HG03571 (cell line): ENCODE results near the gene CBX7.

Source experiments
- ATAC-seq: cut with Tn5 transposase; IDR thresholded peaks from one replicate; pipeline ENCODE4 v1.9.1; 2021; ENCODE audit not compliant: unreplicated experiment

The CBX7 gene

DNA sequence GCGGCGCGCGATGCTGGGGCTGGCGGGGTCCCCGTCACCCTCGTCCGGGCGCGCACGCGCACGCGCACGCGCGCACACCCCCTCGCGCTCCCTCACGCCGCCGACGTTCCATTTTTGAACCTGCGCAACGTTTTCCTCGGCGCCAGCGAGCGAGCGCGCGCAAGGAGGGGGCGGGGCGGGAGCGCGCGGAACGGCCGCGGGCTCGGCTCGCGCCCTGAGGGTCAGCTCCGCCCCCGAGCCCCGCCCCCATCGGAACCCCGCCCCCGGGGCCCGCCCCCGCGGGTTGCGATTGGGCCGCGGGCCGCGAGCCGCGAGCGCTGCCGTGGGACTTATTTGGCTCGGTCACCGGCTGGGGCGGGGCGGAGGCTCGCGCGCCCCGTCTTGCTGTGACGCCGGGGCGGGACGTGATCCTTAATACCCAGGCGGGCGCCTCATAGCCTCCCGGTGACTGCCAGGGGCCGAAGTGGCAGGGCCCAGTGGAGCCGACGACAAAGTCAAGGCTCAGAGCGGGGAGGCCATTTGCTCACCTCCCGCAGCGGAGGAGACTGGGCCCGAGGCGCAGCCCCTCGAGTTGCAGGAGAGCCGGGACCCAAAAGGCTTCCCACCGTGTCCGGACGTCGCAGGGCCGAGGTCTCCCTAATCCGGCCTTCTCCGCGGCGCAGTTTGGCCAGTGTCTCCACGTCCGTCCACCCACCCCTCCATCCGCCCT, at the start of gene CBX7:
Gene CBX7 (minus strand): TSS at position 170 of the 709 bp plus-strand sequence. CDS start 236 bp downstream, outside the sequence.
- ATAC-seq: peak; percentile 66

DNA sequence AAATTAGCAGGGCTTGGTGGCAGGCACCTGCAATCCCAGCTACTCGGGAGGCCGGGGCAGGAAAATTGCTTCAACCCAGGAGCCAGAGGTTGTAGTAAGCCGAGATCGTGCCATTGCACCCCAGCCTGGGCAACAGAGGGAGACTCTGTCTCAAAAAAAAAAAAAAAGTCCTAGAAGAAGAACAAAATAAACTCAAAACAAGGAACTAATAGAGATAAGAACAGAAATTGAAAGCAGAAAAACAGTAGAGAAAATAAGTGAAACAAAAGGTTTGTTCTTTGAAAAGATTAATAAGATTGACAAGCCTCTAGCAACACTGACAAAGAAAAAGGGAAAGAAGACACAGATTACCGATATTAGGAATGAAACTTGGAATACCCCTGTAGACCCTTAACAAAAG, 45.1 kb upstream of the CBX7 start:
- ATAC-seq: no peak

DNA sequence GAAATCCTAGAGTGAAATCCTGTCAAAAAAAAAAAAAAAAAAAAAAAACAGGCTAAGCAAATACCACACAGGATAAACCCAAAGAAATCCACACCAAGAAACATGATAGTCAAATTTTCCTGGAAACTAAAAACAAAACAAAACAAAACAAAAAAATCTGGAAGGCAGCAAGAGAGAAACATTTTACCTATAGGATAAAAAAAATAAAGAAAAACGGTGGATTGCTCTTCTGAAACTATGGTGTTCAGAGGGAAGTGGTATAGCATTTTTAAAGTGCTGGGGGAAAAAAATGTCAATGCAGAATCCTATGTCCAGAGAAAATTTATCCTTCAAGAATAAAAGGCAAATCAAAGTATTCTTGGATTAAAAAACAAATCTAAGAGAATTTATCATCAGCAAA, 41.6 kb upstream of the CBX7 start:
- ATAC-seq: no peak

DNA sequence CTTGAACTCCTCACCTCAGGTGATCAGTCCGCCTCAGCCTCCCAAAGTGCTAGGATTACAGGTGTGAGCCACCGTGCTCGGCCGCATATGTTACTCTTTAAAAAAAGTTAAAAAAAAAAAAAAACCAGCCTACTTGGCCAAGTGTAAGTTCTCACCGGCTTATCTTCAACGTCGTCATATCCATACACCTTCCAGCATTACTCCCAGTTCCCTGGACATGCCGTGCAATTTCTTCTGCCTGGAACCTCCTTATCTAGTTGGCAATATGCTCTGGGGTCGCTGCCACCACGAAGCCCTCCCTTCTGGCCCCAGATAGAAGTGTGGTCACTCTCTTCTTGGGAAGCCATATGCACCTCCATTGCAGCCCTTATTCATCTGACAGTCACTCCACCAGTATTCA, 36.3 kb upstream of the CBX7 start:
- no peak for ATAC-seq

DNA sequence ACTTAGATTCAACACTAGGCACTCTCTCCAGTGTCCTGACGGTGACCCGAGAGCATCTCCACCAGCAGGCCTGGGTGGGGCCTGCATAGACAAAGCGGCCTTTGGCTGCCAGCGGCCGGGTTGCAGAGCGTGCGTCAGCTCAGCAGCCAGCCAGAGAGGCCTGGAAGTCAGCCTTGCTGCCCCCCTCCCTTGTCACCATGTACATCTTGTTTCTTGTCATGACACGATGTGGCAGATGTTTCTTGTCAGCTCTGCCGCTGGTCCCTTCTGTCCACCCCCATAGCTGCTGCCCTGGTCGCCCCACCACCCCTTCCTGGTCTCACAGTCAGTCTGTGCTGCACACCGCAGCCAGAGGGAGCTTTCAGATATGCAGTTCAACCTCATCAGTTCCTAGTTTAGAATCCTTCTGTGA, 33.1 kb upstream of the CBX7 start:
- no peak for ATAC-seq

DNA sequence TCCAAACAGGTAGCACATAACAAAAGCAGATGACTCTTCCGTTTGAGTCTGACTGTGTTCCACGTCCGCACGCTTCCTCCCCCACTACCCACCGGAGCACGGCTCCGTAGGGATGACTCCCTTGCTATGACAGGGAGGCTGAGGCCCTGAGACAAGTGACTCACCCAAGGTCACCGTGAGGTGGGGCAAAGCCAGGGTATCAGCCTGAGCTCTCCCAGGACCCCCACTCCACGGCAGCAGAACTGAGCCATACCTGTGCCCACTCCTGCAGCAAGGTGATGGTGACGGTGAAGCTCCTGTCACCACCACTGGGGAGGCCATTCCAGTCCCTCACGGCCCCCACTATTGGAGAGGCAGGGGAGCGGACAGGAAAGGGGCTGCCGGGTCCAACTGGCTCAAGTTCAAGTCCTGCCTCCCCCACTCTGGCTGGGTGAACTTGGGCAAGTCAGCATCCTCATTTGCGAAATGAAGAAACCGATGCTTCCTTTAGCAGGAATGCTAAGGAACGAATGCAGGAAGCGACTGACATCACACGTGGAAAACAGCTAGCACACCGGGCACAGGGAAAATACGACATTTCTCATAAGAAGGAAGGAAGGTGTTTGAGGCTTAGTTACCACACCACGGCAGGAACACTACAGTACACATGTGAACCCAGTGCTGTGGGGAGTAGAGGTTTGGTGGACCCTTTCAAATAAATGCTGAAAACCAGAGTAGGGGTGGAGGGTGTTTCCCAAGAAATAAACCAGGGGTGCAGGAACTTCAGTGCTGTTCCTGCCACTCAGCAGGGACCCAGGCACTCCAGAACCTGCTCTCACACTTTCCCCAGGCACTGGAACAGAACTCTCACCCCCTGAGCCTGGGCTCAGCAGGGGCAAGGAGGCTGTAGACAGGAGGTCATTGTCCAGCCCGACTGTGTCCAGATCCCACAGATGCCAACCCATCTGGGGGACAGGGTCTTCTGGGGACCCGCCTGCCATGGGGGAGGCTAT, 32.4 kb upstream of the CBX7 start:
- ATAC-seq: no peak

DNA sequence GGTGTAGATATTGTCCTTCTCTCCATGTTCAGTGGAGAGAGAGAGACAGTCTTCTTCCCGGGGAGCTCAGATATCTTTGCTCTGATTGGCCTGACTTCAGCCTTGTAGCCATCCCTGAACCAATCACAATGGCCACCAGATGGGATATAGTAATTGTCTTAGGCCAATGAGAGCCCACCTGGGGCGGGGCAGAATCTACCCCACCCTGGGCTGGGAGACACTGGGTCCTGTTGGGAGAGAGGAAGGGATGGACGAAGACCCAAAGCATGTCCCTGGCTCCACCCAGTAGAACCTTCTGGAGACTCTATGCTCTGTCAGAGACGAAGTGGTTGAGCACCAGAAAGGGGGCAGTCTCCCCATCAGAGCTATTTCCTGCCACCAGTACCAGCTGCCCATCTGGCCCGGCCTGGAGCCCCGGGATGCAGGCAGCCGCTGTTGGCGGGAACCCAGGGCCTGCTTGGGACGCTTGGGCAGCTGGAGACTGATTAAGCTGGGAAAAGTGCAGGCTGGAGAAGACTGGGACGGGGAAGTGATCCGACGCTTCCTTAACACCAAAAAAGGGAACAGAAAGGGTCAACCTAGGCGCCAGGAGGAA, 31.6 kb upstream of the CBX7 start:
- ATAC-seq: no peak

DNA sequence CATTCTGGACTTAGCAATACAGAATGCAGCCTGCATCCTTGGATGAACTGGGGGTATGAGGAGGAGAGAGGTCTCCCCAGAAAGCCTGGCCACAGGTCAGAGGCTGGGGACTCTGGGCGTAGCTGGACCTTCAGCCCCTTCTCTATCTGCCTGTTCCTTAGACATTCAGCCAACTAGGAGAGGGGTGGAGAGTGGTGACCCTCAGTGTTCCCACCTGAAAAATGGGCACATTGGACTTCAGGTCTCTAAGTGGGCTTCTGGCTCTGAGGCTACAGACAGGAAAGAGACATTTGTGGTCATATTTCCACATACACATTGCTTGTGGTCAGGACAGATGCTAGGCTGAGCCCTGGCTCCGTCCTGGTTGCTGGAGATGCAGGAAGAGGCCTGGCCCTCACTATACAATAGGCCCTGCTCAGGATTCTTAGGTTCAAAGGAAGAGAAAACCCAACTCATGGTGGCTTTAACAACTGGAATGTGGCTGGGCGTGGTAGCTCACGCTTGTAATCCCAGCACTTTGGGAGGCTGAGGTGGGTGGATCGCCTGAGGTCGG, 30.1 kb upstream of the CBX7 start:
- no peak for ATAC-seq

DNA sequence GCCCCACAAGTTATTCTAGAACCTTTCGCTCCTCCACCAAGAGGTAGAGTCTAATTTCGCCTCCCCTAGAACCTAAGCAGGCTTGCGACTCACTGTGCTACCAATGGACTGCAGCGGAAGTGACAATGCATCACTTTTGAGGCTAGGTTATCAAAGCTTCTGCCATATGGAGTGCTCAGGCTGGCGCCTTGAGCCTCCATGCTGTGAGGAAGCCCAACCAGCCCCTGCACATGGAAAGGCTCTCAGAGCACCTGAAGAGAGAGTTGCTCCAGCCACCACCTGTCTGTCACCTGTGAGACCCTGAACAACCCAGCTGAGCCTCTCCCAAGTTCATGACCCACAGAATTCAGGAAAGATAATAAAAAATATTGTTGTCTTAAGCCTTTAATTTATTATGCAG, 29.3 kb upstream of the CBX7 start:
- ATAC-seq: no peak

DNA sequence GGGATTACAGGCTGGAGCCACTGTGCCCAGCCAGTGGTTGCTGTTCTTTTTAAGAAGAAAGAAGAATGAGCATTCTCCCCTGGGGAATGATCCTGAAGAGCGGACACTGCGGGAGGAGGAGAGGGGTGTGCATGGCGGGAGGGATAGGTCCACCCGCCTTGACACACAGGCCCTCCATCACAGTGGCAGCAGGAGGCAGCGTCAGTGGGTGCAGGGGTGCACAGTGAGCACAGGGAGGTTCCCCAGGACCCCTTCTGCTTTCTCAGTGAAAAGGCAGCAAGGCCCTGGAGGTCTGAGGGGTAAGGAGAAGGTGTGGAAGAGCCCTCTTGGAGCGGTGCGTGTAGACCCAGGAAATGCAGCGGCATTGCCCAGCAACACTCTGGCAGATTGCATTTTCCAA, 28.9 kb upstream of the CBX7 start:
- no peak for ATAC-seq

DNA sequence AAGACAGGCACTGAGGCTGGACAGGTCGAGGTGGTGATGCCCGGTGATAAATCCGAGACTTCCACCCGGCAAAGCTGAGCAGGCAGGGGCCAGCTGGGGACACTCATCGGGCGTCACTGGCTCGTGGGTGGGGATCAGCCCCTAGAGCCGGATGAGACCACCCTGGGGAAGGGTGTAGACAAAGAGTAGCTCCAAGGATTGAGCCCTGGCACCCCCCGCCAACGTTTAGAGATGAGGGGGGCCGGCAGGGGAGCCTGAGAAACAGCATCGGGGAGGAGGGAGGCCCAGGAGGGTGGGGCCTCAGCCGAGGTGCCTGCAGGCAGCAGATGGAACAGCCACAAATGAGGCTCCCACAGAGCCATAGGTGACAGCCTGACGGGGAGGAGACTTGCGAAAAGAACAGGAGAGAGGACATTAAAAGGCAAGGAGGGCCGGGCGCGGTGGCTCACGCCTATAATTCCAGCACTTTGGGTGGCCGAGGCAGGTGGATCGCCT, 27.4 kb upstream of the CBX7 start:
- ATAC-seq: no peak

DNA sequence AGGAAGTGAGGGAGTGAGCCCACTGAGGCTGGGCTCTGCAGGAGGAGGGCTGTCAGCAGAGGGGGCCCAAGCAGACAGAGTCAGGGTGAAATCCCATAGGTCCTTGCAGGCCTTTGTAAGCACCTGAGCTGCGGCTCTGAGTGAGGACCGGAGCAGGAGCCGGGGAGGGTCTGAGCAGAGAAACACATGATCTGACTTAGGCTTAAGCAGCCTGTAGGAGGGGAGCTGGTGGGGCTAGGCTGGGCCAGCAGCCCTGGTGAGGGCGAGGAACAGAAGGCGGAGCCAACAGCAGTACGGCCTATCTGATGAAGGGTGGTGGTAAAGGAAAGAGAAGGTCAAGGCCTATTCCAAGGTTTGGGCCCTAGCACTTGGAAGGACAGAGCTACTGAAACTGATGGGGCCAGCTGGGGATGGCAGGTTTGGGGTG, 26.9 kb upstream of the CBX7 start:
- ATAC-seq: no peak

DNA sequence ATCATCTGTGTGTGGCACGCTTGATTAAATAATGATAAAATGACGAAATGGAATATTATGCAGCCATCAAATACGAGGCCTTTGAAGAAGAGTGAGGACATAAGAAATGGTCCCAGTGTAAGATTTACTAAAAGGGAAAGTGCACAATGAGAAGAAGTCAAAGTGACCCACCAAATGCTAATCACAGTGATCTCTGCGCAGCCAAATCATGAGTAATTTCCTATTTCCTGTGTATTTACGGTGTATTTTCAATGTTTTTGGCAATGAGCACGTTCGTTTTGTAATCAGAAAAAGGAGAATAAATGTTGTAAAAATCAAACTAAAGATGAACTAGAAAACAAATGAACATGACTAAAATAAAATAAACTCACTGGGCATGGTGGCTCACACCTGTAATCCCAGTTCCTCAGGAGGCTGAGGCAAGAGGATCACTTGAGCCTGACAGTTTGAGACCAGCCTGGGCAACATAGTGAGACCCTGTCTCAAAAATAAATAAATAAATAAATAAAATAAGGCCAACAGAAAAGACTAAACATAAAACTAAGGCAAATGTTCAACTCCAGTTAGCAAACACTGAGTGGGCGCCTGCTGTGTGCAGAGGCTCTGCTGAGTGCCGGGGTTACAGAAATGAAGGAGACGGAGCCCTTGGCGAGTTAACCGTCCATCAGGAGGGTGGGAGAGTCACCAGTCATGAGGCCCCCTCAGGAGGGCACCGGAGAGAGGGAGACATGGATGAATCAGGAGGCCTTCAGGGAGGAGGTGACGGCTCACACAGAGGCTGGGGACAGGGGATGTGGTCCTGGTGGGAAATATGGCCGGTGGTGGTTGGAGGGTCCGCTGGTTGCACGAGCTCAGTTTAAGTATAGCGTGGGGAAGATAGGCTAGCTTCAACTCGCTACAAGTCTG, 26.0 kb upstream of the CBX7 start:
- ATAC-seq: no peak

DNA sequence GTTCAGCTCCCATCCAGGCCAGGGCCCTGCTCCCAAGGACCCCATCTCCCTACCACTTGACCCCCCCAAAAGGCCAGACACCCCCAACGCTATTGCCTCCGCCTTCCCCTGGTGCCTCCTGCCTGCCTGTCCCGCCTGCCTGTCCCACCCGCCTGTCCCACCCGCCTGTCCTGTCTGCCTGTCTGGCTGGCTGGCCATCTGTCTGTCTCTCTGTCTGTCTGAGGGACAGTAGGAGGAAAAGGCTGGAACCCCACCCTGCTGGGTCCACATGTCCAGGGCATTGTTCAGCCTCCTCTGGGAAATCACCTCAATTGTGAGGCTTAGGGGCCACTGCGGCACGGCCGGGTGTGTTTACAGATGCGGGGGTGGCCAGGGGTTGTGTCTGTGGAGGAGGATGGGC, 25.3 kb upstream of the CBX7 start:
- ATAC-seq: no peak

DNA sequence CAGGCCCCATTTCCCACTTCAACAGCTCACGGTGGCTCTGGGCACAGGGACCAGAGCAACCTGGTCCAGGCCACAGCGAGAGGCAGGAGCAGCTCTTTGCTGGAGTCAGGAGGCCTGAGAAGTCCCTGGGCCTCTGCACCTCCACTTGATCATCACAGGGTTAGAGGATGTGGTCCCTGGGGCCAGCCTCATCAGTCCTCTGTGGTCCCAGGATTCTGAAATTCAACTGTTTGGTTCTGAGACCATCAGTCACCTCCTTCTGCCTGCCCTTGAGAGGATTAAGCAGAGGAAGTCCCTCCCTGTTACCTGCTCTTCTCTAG, 24.9 kb upstream of the CBX7 start:
- ATAC-seq: no peak

DNA sequence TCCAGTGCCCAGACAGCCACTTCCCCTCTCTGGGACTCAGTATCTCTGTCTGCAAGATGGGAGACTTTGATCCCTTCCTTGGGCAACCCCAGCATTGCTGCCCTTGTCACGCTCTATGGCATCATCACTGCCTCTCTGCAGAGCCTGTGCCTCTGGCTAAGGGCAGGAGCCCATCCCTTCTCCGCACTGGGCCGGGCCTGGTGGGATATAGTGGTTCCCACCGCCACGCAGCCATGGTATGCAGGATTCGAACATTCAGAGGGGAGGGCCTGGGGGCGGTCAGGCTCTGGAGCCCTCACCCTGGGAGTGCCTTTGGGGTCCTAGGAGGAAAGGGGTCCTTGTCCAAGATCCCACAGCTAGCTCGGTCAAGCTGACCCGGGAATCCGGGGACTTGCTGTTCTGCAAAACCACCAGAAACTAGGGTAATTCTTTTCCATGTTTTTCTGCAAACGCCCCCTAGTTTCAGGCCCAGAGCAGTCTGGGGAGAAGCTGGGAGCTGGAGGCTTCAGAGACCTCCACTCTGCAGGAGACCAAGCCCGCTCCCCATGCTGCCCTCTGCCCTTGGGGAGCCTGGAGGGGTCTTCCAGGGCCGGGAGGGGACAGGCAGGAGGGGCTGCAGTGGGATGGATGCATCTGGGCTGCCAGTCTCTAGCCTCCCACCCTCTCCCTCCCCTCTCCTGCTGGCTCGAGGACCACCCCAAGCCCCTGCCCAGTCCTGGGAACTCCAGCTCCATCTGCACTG, 24.4 kb upstream of the CBX7 start:
- no peak for ATAC-seq

DNA sequence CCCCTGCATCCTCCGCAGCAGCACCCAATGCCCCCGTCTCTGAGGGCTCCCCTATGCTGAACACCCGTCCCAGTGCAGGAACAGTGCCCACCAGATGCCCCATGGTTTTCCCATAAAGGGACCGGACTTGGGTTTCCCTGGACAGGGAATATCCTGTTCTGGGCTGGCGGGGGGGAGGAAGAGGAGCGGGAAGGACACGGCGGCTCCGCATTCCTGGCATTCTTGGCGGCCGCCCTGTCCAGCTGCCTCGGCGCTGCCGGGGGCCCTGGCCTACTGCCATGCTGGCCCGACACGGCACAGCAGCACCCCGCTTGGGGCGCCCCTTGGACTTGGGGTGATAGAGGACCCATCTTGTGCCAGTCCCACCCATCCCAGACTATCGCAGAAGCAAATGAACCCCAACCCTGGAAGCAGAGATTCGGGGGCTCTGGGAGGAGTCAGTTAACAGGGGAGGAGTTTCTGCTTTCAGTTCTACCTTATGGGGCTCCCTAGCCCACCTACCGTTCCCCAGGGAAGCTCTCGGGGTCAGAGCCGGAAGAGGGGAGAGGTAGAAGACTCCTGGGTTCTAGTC, 23.7 kb upstream of the CBX7 start:
- no peak for ATAC-seq

DNA sequence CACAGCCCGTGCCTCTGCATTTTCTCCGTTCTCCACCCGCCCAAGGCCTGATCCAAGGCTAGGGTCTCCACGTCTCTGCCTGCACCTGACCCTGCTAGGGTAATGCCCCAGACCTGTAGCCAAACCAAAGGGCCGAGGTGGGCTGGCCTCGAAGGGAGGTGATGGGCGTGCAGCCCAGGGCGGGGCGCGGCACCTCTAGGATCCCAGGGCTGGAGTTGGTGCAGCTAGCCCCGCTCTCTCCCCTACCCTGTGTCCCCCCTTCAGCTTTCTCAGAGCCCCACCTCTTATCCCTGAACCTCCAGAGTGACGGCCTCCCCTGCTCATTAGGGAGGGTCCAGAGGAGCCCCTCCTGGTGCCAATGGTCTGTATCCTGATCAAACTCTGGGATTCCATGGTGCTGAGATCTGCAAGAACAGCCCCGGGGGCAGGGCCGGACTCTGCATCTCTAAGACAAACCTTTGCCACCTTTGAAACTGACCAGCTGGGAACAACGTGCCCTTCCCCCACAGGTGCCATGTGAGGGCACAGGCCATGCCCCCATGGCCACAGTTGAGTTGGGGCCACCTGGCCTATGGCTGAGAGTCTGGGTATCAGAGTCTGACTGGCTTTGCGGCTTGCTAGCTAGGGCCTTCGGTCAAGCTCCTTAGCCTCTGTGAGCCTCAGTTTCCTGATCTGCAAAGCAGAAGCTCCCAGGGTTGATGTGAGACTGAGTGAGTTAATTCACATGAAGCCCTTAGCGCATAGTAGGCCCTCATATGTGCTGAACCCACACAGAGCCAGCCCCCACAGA, 23.1 kb upstream of the CBX7 start:
- ATAC-seq: no peak
